HG02623 (cell line): ENCODE data around the gene AGO3.
A peak's percentile ranks its signal among the peaks of the same experiment; 100 is the strongest.
"Not testable (repeated sequence)": the region's sequence is repeated elsewhere in the genome, so short reads cannot be mapped to it uniquely, and the experiment has no call there.

Experiments
- ATAC-seq: cut with Tn5 transposase; IDR thresholded peaks from one replicate; pipeline ENCODE4 v1.9.1; 2021; ENCODE audit warnings: moderate library complexity; ENCODE audit not compliant: unreplicated experiment

AGO3 gene

GRCh38 chr1:35930593-35931445 is at the start of gene AGO3:
AGO3 (plus strand) TSS chr1:35931105; CDS start chr1:35931427, 322 bp downstream.
- ATAC-seq, result peak; percentile 81

- ATAC-seq, result no peak
These were observed 49.0 kb upstream of the AGO3 start for GRCh38 chr1:35881850-35882273.

- ATAC-seq, result no peak
These were observed 48.3 kb upstream of the AGO3 start for GRCh38 chr1:35882586-35882944.

- peak; percentile 84 for ATAC-seq
These were observed 47.8 kb upstream of the AGO3 start, which contains the start of gene AGO1 for GRCh38 chr1:35882945-35883634. AGO1 (plus strand) TSS chr1:35883209; CDS start chr1:35883422, 213 bp downstream.

- ATAC-seq, result no peak
These were observed 47.2 kb upstream of the AGO3 start for GRCh38 chr1:35883635-35884101.

- no peak for ATAC-seq
These were observed 46.0 kb upstream of the AGO3 start for GRCh38 chr1:35884934-35885333.

GRCh38 chr1:35885961-35886558 is 44.8 kb upstream of the AGO3 start:
- ATAC-seq, result no peak

GRCh38 chr1:35886577-35887431 is 44.1 kb upstream of the AGO3 start:
- no peak for ATAC-seq

GRCh38 chr1:35887508-35887907 is 43.4 kb upstream of the AGO3 start:
- ATAC-seq, result no peak

GRCh38 chr1:35888255-35888654 is 42.6 kb upstream of the AGO3 start:
- ATAC-seq, result no peak

- not testable (repeated sequence) for ATAC-seq
These were observed 41.9 kb upstream of the AGO3 start for GRCh38 chr1:35888981-35889380.

- no peak for ATAC-seq
These were observed 37.6 kb upstream of the AGO3 start for GRCh38 chr1:35893051-35893879.

GRCh38 chr1:35894183-35894582 is 36.7 kb upstream of the AGO3 start:
- no peak for ATAC-seq

GRCh38 chr1:35894656-35895055 is 36.2 kb upstream of the AGO3 start:
- ATAC-seq, result no peak

- no peak for ATAC-seq
These were observed 31.0 kb upstream of the AGO3 start for GRCh38 chr1:35899941-35900340.

- ATAC-seq, result no peak
These were observed 29.7 kb upstream of the AGO3 start for GRCh38 chr1:35901235-35901634.

- no peak for ATAC-seq
These were observed 28.2 kb upstream of the AGO3 start for GRCh38 chr1:35902671-35903070.

- ATAC-seq, result no peak
These were observed 16.2 kb upstream of the AGO3 start for GRCh38 chr1:35914717-35915116.

- ATAC-seq, result no peak
These were observed 15.2 kb upstream of the AGO3 start for GRCh38 chr1:35915693-35916092.

- no peak for ATAC-seq
These were observed 7.1 kb upstream of the AGO3 start for GRCh38 chr1:35923791-35924221.
